Mucosa of descending colon (tissue), 3 donors: ENCODE measurements around the gene MDGA2. TPM values are rescaled to one million over a fixed set of nuclear protein-coding genes. Genes with fewer than 3 reads are reported as not detected.

Experiments
- ATAC-seq: fragments of 200-7000 bp; cut with Tn5 transposase; one replicate; pipeline ENCODE4 v1.9.1; 2020; ENCODE audit warnings: mild to moderate bottlenecking, moderate library complexity
- DNase-seq, 3 donors: peaks; one replicate each; pipeline ENCODE4 v3.0.0-alpha.2; 2020
- H3K36me3 ChIP-seq: fragments of 200-600 bp; one replicate; pipeline ENCODE4 v1.8.0; 2021; ENCODE audit warnings: low read depth, mild to moderate bottlenecking
- H3K4me1 ChIP-seq: fragments of 200-600 bp; one replicate; pipeline ENCODE4 v1.8.0; 2021; ENCODE audit warnings: low read depth, mild to moderate bottlenecking
- H3K4me3 ChIP-seq: fragments of 200-600 bp; one replicate; pipeline ENCODE4 v1.8.0; 2021; ENCODE audit warnings: mild to moderate bottlenecking
- H3K9me3 ChIP-seq: fragments of 200-600 bp; one replicate; pipeline ENCODE4 v1.8.0; 2021; ENCODE audit warnings: mild to moderate bottlenecking
- intact Hi-C, 2 donors: fragments of 100-400 bp; cut with DNase I in 1 of 2; cut with micrococcal nuclease in 1 of 2; formaldehyde crosslinking; loops; one replicate each; pipeline versions ENCODE4 v1.11.0 to v1.11.1; 2022; cut with DNase I, micrococcal nuclease
- total RNA-seq, 3 donors: library from RNA; stranded (reverse); fragmentation: NEBNext Ultra II Directional in 2 of 3; extraction: Animal tissue kit (Norgen Biotek cat#: 25700) in 2 of 3; gene quantifications; one replicate each; pipeline versions ENCODE4 v1.2.1 to v1.2.4, GENCODE V29; 2021 to 2023
- TF ChIP-seq, protein P1 (sequence below): fragments of 200-600 bp; IDR thresholded peaks from one replicate; pipeline ENCODE4 v1.8.0; 2022; ENCODE audit warnings: antibody characterized with exemption, mild to moderate bottlenecking
- donor health status: DM: no; HTN: no; CAD: no; lungs with moderate emphysema.
- donor health status: DM: no; HTN: no; CAD: no.
- donor health status: DM: no; HTN: yes; CAD: no.

MDGA2 gene
- total RNA-seq, 3 donors from 2014 or later, result 0.35 TPM; not detected in 2

DNA sequence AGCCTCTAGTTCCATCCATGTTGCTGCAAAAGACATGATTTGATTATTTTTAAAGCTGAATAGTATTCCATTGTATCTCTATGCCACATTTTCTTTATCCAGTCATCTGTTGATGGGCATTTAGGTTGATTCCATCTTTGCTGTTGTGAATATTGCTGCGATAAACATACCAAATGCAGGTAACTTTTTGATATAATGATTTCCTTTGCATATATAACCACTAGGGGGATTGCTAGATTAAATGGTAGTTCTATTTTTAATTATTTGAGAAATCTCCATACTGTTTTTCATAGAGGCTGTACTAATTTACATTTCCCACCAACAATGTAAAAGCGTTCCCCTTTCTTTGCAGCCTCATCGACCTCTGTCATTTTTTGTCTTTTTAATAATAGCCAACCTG lies 342.5 kb downstream of the MDGA2 start:
- TF ChIP-seq, protein P1, sequence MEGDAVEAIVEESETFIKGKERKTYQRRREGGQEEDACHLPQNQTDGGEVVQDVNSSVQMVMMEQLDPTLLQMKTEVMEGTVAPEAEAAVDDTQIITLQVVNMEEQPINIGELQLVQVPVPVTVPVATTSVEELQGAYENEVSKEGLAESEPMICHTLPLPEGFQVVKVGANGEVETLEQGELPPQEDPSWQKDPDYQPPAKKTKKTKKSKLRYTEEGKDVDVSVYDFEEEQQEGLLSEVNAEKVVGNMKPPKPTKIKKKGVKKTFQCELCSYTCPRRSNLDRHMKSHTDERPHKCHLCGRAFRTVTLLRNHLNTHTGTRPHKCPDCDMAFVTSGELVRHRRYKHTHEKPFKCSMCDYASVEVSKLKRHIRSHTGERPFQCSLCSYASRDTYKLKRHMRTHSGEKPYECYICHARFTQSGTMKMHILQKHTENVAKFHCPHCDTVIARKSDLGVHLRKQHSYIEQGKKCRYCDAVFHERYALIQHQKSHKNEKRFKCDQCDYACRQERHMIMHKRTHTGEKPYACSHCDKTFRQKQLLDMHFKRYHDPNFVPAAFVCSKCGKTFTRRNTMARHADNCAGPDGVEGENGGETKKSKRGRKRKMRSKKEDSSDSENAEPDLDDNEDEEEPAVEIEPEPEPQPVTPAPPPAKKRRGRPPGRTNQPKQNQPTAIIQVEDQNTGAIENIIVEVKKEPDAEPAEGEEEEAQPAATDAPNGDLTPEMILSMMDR, result no peak
- H3K4me1 ChIP-seq, result no peaks in the 10 kb centered on the region
- DNase-seq, result no peak
- intact Hi-C loops, result no loop called here
- no peaks in the 10 kb centered on the region for H3K9me3 ChIP-seq
- no peak overlapping the region for H3K4me3 ChIP-seq
- H3K36me3 ChIP-seq, result no peaks in the 10 kb centered on the region
- ATAC-seq, result no peak

DNA sequence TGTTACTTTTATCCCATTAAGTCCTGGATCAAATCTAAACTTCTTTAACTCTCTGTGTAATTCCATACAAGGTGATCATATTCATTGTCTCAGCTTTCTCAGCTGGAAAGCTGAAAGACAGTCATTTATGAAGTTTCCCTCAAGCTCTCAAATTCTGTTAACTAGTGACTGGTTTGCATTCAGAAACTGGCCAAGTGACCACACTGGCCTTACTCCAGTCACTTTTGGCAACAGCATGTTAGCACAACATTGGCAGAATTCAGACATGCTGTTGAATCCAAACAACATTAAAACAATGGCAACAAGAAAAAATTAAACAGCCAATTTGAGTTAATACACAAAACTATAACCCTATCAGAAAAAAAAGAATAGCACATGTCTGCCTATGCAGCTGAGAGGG lies 343.3 kb downstream of the MDGA2 start:
- no peaks in the 10 kb centered on the region for H3K9me3 ChIP-seq
- H3K4me1 ChIP-seq, result no peaks in the 10 kb centered on the region
- intact Hi-C loops, result no loop called here
- no peak for DNase-seq
- TF ChIP-seq, protein P1, result no peak
- H3K4me3 ChIP-seq, result no peak overlapping the region
- no peaks in the 10 kb centered on the region for H3K36me3 ChIP-seq
- ATAC-seq, result no peak

DNA sequence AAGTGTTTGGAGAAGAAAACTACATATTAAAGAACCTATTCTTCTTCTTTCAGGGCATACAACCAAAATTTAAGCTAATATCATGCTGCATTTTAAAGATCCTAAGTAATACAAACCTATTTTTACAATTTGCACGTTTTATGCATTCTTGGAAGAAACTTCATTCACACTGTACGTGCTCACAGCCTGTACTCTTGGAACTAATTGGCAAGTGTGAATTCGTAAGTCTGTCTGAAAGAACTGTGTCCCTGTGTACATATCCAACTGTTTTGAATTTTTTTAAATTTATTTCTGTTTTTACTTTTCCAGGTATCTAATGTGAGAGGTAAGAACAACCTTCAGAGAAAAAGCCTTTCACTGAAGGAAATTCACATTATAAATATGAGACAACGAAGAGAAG lies 347.0 kb downstream of the MDGA2 start:
- Histone ChIP-seq H3K4me3 (no peak overlapping the region), H3K36me3 (no peaks in the 10 kb centered on the region), H3K4me1 (no peaks in the 10 kb centered on the region), H3K9me3 (no peaks in the 10 kb centered on the region)
- intact Hi-C loops, result no loop called here
- TF ChIP-seq, protein P1, result no peak
- ATAC-seq (no peak), DNase-seq (no peak)

DNA sequence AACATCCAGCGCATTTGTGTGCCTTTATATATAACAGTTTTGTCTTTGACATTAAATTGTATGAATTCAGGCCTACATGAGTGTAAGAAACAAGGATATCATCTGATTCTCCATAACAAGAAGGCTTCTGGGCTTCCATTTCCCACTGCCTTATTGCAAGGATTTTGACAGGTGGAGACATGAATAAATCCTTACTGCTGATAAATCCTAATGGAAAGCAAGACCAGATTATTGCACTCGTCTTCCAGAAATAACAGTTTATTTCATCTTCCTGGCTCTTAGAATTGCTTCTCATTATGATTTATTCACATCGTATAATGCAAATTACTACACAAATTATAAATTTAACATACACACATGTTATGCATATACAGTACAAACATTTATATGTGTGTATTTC lies 348.1 kb downstream of the MDGA2 start:
- no peak for ATAC-seq
- Histone ChIP-seq H3K9me3 (no peaks in the 10 kb centered on the region), H3K36me3 (no peaks in the 10 kb centered on the region), H3K4me3 (no peak overlapping the region), H3K4me1 (no peaks in the 10 kb centered on the region)
- DNase-seq, result no peak
- intact Hi-C loops, result no loop called here
- TF ChIP-seq, protein P1, result no peak

DNA sequence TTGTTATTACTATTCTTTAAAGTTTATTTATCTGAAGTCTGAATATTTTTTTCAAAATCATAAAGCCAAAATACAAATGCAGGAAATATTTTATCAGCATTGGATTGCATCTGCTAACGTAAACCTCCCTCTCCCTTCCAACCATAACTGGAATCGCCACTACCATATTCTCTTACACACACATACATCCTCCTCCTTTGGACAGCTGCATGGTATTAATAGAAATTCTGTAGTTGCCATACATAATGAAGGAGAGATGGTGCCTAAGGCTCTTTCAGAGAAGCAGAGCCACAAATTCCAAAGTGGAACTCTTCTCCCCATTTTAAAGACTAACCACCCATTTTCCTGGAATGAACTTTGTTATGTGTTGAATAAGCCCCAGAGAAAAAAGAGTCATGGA lies 352.7 kb downstream of the MDGA2 start:
- no peak for DNase-seq
- no peaks in the 10 kb centered on the region for H3K4me1 ChIP-seq
- no peaks in the 10 kb centered on the region for H3K9me3 ChIP-seq
- intact Hi-C loops, result no loop called here
- H3K4me3 ChIP-seq, result no peak overlapping the region
- TF ChIP-seq, protein P1, result no peak
- no peak for ATAC-seq
- H3K36me3 ChIP-seq, result no peaks in the 10 kb centered on the region

DNA sequence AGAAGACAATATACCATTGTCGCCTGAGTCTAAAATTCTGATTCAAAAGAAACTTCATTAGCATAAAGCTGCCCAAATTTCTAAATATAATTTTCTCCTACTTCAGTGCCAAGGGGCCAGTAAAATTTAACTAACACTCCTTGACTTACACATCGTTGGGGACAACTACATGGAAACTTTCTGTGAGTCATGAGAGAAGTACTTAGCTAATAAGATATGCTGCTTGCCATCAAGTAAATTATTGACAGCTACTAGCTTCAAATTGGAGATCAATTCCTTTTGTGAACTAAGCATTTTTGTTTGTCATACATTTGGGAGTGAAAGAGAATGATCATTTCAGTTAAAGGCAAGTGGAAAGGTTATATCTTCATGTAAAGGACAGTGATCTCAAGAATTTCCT lies 373.3 kb downstream of the MDGA2 start:
- intact Hi-C loops, result no loop called here
- ATAC-seq (no peak), DNase-seq (no peak)
- Histone ChIP-seq H3K4me1 (no peaks in the 10 kb centered on the region), H3K9me3 (no peaks in the 10 kb centered on the region), H3K4me3 (no peak overlapping the region), H3K36me3 (no peaks in the 10 kb centered on the region)
- TF ChIP-seq, protein P1, result no peak
